HG02884 (cell line): ENCODE measurements around the gene DOCK3.
"Not testable (repeated sequence)": the region's sequence is repeated elsewhere in the genome, so short reads cannot be mapped to it uniquely, and the experiment has no call there.

Experiments
- ATAC-seq: cut with Tn5 transposase; IDR thresholded peaks from one replicate; pipeline ENCODE4 v1.9.1; 2021; ENCODE audit warnings: mild to moderate bottlenecking, moderate library complexity; ENCODE audit not compliant: unreplicated experiment

The DOCK3 gene

GRCh38 chr3:50651920-50652529 is 22.7 kb upstream of the DOCK3 start:
- no peak for ATAC-seq

- ATAC-seq: no peak
Measured at GRCh38 chr3:50652709-50653108, 22.0 kb upstream of the DOCK3 start.

- ATAC-seq: no peak
Measured at GRCh38 chr3:50653937-50654595, 20.7 kb upstream of the DOCK3 start.

GRCh38 chr3:50655009-50655830 is 19.5 kb upstream of the DOCK3 start:
- no peak for ATAC-seq

- no peak for ATAC-seq
Measured at GRCh38 chr3:50656417-50657195, 18.1 kb upstream of the DOCK3 start.

- no peak for ATAC-seq
Measured at GRCh38 chr3:50657407-50657806, 17.3 kb upstream of the DOCK3 start.

GRCh38 chr3:50657816-50658215 is 16.9 kb upstream of the DOCK3 start:
- no peak for ATAC-seq

GRCh38 chr3:50658416-50658815 is 16.3 kb upstream of the DOCK3 start:
- ATAC-seq: no peak

GRCh38 chr3:50658831-50659230 is 15.9 kb upstream of the DOCK3 start:
- no peak for ATAC-seq

- ATAC-seq: no peak
Measured at GRCh38 chr3:50660386-50660785, 14.3 kb upstream of the DOCK3 start.

GRCh38 chr3:50661321-50661837 is 13.3 kb upstream of the DOCK3 start:
- no peak for ATAC-seq

- ATAC-seq: no peak
Measured at GRCh38 chr3:50662408-50662807, 12.3 kb upstream of the DOCK3 start.

- no peak for ATAC-seq
Measured at GRCh38 chr3:50665081-50665840, 9.5 kb upstream of the DOCK3 start.

- ATAC-seq: not testable (repeated sequence)
Measured at GRCh38 chr3:50665841-50666115, 8.9 kb upstream of the DOCK3 start.

- ATAC-seq: no peak
Measured at GRCh38 chr3:50666837-50667236, 7.9 kb upstream of the DOCK3 start.

GRCh38 chr3:50671331-50671730 is 3.4 kb upstream of the DOCK3 start:
- ATAC-seq: no peak

GRCh38 chr3:50672656-50673055 is 2.1 kb upstream of the DOCK3 start:
- ATAC-seq: no peak

- ATAC-seq: no peak
Measured at GRCh38 chr3:50673931-50674330, 796 bp upstream of the DOCK3 start.

- ATAC-seq: no peak
Measured at GRCh38 chr3:50675179-50676030, 678 bp downstream of the DOCK3 start.
